Caki2 (cell line): Measurements from ENCODE around the gene PTGDR2. TPM values are rescaled to one million over a fixed set of nuclear protein-coding genes. Genes with fewer than 3 reads are reported as not detected.
A peak's percentile ranks its signal among the peaks of the same experiment; 100 is the strongest.

ENCODE experiments used
- DNase-seq: peaks from one replicate; pipeline ENCODE4 v3.0.0-alpha.2; 2015; ENCODE audit warnings: low read depth
- in situ Hi-C: cut with HindIII; loops from 2 replicates; pipeline ENCODE4 v1.10.0; 2016; ENCODE audit warnings: low sequenced_read_pairs, low pct_unique_long_range_greater_than_20kb, mixed read lengths
- total RNA-seq: library from RNA; depleted of rRNA; stranded (reverse); fragments of >200 nt; shearing (Covaris generic); gene quantifications from 2 replicates; pipeline ENCODE4 v1.2.3, GENCODE V29; 2014; ENCODE audit warnings: low replicate concordance

PTGDR2 gene
- total RNA-seq, 1 experiment from 2014 or later: not detected

DNA sequence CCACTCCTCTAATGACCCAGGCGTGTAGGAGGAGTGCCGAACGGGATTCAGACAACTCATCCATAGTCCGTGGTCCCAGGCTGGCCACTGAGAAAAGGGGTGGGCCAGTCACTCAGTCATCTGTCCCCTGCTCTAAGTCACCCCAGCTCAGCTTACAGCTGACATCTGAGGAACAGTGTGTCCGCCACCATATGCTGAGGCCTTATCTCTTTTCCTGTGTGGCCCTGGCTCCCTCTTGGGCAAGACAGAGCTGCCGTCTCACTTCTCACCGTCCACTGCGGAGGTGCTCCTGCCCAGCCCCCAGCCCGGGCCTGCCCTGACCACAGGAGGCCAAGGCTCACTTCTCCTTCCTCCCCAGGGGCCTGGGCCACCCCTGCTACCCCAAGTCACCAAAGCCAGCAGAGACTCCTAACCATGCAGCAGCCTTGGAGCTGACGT, 7.0 kb downstream of the PTGDR2 start:
- in situ Hi-C loops: no loop called here
- DNase-seq: no peak

DNA sequence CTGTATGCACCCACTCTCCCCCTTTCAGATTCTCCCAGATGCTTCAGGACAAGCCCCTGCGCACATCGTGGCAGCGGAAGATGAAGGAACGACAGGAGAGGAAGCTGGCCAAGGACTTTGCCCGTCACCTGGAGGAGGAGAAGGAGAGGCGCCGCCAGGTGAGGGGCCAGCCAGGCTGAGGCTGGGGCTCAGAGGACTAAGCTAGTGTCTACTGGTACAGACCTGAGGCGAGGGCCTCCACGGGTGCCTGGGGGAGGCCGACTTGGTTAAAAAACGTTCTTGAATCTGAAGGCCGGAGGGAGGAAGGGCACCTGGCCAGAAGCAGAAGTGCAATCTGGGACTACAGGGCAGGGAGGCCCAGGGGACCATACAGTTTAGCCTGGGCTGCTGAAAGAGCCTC, 7.9 kb downstream of the PTGDR2 start:
- in situ Hi-C loops: no loop called here
- DNase-seq: no peak

DNA sequence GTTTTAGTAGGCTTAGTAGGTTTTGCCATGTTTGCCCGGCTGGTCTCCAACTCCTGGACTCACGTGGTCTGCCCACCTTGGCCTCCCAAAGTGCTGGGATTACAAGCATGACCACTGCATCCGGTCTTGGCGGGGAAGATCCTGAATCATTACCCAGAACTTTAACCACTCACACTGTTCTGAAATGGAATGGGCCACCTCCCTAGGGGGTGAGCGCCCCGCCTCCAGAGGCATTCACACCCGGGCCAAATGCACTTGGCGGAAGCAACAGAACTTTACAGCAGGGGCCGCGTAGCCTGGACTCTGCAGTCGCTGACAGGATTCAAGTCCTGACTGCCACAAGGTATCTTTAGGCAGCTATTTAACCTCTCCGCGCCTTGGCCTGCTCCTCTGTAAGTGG, 8.5 kb downstream of the PTGDR2 start:
- in situ Hi-C loops: no loop called here
- DNase-seq: no peak

DNA sequence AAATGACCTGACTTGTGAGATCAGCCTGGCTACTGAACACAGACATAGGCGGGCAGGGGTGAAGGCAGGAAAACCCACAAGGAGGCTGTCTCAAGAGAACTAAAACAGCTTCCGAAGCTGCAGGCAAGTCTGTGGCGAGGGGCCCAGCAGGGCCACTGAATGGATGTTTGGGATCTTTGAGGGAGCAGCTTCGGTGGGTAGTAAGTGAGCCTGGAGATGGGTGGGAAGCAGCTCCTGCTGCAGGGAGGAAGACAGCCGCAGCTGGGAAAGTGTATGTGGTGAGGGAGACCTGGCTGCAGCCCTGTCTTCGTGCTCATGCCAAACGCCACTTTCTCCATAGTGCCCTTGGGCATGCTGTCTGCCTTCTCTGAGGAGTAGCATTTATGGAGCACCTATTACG, 10.4 kb downstream of the PTGDR2 start:
- in situ Hi-C loops: no loop called here
- DNase-seq: no peak

DNA sequence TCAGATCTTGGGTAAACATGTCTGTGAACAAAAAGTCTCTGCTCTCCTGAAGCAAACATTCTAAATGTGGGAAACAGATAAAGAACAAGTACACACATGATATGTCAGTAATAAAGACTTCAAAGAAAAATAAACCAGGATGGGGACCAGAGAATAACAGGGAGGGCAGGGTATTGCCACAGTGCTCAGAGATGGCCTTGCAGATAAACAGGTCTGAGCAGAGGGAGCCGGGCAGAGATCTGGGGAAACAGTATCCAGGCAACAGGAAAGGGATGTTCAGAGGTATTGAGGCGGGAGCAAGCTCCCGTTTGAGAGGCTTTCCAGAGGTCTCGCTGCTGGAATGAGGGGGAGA, 10.9 kb downstream of the PTGDR2 start:
- no peak for DNase-seq
- in situ Hi-C loops: no loop called here

DNA sequence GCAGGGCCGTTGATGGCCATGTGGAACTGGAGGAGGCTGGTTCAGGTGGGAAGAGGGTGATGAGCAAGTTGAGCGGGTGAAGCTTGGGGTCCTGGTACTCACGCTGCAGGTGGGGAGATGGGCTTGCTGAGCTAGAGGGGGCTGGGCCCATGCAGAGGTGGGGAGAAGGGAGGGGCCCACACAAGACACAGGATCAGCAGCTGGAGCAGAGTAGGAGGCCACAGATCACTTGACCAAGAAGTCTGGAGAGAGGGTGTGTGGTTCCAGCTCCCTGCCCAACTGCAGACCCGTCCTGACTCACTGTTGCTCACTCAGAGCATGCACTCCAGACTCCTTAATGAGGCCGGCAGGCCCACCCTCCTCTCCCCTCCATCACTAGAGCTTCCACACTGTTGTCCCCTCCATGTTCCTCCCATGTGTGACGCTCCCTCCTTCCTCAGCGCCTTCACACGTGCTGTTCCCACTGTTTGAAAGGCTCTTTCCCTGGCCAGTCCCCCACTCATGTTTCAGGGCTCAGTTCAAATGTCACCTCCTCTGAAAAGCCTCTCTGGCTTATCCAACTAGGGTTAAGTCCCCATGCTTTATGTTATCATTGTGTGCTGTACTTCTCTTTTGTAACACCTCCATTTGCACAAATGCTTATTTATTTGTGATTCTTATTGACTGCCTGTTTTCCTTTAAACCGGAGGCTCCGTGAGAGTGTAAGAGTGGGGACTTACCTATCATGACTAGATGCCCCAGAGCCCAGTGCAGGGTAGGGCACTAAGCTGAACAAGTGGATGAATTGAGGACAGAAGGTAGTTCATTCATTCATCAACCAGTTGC, 11.5 kb downstream of the PTGDR2 start:
- in situ Hi-C loops: no loop called here
- DNase-seq: no peak

DNA sequence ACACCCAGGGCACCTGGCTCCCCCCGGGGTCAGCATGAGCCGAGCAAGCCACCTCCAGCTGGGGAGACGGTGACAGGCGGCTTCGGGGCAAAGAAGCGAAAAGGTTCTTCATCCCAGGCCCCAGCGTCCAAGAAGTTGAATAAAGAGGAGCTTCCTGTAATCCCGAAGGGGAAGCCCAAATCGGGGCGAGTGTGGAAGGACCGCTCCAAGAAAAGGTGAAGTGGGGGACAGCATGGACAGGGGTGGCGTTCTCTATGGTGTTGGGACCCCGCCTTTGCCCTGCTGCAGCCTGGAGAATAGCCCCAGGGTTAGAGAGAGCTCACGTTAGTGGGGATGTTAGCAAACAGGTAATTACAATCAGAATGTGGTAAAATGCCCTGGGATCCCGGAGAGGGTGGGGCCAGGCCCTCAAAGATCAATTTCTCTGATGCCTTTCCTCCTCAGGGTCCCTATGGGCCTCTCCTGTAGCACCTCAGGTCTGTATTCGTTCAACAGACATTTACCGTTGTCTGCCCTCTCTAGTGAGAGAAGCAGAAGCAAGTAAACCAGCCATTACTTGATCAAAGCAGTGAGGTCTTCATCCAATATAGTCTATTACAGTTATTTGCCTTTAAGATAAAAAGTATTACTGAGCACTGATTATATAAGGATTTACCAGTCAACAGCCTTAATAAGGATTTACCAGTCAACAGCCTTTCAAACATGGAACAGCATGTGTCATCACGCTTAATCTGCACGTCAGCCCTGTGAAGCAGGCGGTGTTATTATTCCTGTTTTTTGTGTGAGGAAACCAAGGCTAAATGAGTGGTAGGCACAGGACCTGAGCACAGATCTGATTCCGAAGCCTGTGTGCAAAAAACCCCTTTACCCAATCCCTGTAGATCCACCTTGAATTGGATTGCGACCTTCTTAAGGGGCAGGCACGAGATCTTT, 12.8 kb downstream of the PTGDR2 start:
- no peak for DNase-seq
- in situ Hi-C loops: no loop called here

DNA sequence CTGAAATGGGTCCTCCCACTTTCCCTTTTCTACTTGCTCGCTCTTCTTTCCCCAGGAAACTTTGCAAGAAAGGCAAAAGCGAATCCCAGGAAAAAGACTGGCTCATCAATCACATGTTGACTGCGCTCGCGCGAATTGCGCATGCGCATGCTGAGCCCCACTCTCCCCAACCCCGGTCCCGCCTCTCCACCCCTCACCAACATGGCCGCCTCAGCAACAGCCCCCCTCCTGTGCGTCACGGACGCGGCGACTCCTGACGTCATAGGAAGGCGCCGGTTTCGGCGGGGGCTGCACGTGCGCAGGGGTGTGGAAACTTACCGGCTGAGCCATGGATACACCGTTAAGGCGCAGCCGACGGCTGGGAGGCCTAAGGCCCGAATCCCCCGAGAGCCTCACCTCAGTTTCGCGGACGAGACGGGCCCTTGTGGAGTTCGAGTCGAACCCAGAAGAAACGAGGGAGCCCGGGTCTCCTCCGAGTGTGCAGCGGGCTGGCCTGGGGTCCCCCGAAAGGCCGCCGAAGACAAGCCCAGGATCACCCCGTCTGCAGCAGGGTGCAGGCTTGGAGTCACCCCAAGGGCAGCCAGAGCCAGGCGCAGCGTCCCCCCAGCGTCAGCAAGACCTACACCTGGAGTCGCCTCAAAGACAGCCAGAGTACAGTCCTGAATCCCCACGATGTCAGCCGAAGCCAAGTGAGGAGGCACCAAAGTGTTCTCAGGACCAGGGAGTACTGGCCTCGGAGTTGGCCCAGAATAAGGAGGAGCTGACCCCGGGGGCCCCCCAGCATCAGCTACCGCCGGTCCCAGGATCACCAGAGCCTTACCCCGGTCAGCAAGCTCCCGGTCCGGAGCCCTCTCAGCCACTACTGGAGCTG, 13.7 kb downstream of the PTGDR2 start, which contains the start of gene CCDC86:
Gene CCDC86 (plus strand): TSS at position 317 of the 871 bp plus-strand sequence. CDS start 12 bp downstream, at position 329.
- in situ Hi-C loops: no loop called here
- peak; percentile 90 for DNase-seq

DNA sequence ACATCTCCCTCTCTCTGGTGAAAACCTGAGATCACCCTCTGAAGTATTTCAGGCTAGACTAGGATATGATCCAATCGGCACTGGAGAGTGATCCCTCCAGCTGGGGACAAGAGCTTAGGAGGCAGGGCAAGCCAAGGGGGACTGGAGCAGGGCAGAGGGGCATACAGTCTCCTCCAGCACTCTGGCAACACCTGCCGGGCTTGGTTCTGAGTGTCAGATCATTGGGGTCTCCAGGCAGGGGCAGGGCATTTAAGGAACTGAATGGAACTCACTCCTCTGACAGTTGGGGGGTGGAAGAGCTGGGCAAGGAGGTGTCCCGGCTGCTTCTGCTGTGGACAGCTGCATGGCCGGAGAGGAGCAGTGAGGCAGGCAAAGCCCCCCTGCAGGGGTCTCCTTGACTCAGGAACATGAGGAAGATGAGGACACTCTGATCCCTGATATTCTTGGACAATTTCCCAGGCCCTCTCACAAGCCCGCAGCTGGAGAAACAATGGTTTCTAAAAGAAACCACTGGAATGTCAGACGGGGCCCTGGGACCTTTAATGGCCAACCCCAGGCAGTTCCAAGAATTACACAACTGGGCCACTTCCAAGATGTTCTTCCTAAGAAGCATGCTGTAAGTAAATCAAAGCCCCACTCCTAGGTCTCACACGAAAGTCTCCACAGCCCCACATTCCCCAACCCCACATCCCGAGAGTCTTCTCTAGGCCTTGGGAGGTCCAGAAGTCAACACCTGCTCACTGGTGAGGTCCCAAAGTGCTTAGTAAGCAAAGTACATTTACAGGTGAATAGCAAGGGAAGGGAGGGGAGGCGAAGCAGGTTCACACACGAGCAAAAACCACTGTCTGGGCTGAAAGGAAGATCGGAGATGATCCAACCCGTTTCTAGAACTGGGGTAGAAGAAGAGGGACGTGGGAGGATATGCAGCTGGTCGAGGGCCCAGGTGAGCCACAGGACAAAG, 15.0 kb downstream of the PTGDR2 start:
- no peak for DNase-seq
- in situ Hi-C loops: no loop called here

DNA sequence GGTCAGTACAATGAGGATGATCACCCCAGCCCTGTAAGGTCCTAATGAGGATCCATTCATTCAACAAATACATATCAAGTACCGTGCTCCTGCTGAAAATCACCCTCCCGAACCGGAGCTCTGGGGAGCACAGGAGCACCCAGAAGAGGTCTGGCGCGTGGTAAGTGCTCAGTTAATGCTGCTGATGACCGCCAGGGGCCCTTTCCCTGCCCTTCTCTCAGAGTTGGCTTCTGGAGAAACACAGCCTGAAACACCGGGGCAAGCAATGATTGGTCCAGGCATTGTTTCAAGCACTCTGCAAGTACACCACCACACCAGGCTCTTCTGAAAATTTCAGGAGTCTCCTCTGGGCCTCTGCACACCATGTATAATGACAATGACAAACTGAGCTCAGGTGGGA, 17.6 kb downstream of the PTGDR2 start:
- DNase-seq: no peak
- in situ Hi-C loops: no loop called here

DNA sequence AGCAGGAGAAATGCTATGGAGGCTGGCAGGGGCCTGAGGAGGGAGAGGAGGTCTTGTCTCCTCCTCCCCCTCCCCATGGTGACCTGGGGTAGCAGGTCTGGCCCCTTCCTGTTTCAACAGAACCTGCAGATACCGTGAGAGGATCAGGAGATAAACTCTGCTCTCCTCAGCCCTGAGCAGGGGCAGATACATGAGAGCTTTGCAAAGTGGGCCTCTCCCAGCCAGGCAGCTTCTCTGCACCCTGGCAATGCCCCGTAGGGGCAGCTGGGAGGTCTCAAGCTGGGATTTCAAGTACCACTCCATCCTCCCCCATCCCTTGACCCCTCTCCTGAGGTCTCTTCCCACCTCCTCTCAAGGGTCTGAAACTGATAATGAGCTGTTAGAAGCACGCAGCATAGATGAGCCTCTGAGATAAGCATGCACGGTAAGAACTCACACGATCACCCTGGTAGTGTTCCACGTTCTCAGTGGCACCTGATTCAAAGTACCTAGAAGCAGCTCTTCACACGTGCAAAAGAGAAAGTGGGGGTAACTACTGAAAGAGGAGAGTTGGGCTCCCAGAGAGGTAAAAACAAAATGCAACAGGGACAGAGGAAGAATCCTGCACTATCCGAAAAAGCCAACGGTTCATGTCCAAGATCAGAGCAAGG, 18.8 kb downstream of the PTGDR2 start:
- no peak for DNase-seq
- in situ Hi-C loops: no loop called here

DNA sequence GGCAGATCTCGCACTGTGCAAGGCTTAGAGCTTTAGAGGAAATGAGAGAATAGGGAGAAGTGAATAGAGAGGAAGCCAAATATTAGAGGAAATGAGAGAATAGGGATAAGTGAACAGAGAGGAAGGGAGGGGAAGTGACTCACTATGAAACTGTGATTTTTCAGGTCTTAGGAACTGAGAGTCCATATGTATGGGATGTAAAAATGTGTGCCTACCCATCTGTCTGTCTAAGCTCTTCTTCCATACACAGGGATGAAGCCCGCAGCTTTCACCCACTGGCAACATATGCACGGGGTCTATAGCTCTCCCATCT, 20.3 kb downstream of the PTGDR2 start:
- in situ Hi-C loops: no loop called here
- no peak for DNase-seq

DNA sequence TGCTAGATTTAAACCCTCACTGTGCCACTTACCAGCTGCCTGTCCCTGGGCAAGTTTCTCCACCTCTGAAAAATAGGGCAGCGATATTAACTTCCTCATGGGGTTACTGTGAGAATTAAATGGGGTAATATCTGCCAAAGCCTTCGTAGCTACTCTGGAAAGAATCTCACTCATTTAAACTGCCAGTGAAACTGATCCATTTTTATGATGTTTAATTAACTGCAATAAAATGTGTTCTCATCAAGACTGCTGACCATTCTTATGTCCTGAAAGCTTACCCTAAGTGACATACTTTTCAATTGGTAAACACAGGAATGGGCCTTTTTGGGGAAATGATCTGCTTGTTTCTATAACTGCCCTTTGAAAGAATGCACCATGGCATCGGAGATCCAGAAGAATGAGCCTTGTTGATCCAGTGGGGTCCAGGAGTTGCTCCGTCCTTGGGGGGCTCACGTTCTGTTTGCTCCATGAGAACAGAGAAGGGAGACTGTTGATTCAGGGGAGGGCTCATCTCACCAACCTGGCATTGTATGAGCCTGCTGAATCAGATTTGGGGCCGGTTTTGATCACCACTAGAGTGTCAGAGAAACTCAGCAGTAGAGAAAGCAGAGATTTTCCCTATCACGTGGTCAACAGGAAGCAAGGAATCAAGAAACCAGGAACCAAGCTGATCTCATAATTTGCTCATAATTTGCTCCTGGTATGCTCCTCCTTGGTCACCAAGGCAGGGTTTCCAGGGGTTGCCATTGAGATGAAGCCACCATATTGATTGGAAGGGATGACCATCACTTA, 20.8 kb downstream of the PTGDR2 start:
- in situ Hi-C loops: no loop called here
- no peak for DNase-seq

DNA sequence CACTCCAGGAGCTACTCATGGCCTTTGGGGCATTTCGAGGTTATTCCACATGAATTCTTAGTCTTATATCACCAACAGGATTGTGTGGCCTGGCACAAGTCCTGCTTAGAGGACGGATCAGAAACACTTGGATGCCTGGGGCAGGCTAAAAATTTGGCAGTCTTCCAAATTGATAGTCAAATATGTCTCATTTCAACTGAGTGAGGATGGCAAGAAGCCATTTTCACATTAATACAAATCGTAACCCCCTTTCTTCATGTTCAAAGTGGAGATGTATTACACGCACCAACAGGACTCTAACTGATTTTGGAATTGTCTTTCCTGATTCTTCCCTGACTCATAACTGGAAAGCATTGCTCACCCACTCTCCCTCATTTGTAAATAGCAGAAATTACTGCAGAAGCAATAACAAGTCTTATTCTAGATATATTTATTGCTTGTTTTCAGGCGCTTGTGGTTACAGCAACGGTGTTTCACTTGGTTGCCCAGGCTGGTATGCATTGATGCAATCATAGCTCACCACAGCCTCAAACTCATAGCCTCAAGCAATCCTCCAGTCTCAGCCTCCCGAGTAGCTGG, 24.2 kb downstream of the PTGDR2 start:
- peak; percentile 33 for DNase-seq
- in situ Hi-C loops: no loop called here

DNA sequence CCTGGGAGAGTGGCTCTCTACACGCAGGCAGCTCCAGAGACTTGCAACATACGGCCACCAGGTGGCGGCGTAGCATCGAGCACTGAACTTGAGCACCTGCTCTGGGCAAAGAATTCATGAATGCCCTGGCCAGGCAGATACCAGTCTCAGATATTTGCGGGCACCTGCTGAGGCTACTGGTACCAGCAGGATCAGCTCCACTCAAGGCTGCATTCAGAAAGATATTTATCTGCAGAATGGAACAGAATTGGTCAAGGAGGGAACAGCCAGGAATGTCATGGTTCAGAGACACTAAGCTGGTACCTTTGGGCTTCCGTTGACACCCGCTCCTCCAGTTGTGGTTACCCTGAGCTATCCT, 24.6 kb downstream of the PTGDR2 start:
- in situ Hi-C loops: no loop called here
- peak; percentile 51 for DNase-seq

DNA sequence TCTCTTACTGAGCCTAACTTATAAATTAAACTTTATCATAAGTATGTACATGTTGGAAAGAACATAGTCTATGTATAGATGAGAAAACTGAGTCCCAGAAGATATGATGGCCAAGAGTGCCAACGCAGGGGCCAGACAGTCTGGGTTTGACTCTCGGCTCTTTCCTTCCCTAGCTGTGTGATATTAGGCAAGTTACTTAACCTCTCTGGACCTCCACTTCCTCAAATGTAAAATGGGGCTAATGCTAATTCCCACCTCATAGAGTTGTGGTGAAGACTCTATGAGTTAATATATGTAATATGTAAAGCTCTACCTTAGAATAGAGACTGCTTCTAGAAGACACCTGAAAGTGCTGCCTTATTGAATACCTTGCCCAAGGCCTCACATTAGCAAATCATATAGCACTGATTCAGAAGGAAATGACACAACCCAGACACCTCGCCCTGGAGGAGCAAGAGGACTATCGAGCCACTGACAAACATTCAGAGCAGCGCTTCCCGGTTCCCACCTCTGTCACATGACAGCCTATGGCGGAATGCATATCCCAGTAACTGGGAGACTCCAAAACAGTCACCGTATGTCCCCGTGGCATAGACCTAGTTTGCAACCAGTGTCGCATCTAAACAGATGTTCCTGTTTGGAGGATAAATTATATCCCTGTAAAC, 25.1 kb downstream of the PTGDR2 start:
- DNase-seq: no peak
- in situ Hi-C loops: no loop called here
